Measurements from ENCODE around the gene UBTD2.

The UBTD2 gene

DNA sequence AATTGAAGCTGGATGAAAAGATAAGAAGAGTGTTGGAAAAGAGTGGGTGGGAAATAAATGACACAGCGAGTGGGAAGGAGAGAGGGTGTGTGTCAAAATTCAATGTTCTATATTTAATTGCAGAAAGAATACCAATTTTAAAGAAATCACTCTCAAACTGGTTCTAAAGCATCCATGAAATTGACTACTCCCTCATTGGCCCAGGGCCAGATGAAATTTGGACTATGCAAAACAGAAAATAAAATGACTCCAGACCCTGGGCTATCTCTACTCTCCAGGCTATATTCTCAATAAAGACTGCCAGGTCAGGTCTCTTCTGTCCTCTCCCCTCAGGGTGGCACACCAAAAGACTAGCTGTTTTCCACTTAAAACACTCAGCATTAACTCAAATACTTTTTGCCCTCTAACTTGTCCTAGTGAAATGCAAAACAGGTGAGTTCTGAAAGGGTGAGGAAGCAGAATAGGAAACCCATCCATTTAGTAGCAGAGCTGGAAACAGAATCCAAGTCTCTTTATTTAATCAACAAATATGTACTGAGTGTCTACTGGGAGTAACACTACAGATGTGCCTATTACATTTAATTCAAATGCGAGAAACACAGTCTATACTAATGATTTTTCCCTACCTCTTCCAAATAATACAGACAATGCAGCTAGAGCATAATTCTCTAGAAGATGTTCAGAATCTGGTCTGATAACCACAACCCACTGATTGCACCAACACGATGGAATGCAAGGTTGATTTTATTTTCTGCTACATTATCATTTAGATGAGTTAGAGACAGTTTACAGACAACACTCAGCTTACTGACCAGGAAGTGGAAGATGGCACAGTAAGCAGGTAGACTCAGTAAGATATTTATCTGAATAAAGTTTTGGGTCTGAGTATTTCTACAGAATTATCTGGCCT, 47.5 kb downstream of the UBTD2 start:
- no peak overlapping the region for H3K4me3 ChIP-seq (ENCODE audit: low read depth, low read length)
- peaks cover 2% of the 10 kb centered on the region for H3K36me3 ChIP-seq (replicated peaks)
- in situ Hi-C loops (cut with HindIII; ENCODE audit: low pct_ligation_motif_present, low sequenced_read_pairs) = no loop called here
- peak; percentile 18 for DNase-seq
- no peak overlapping the region for H3K27ac ChIP-seq
- H3K27me3 ChIP-seq (replicated peaks) = no peaks in the 10 kb centered on the region
- TF ChIP-seq, protein P1, sequence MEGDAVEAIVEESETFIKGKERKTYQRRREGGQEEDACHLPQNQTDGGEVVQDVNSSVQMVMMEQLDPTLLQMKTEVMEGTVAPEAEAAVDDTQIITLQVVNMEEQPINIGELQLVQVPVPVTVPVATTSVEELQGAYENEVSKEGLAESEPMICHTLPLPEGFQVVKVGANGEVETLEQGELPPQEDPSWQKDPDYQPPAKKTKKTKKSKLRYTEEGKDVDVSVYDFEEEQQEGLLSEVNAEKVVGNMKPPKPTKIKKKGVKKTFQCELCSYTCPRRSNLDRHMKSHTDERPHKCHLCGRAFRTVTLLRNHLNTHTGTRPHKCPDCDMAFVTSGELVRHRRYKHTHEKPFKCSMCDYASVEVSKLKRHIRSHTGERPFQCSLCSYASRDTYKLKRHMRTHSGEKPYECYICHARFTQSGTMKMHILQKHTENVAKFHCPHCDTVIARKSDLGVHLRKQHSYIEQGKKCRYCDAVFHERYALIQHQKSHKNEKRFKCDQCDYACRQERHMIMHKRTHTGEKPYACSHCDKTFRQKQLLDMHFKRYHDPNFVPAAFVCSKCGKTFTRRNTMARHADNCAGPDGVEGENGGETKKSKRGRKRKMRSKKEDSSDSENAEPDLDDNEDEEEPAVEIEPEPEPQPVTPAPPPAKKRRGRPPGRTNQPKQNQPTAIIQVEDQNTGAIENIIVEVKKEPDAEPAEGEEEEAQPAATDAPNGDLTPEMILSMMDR (IDR thresholded peaks at IDR 0.05; ENCODE audit: low read depth, low read length, missing control alignments) = no peak

DNA sequence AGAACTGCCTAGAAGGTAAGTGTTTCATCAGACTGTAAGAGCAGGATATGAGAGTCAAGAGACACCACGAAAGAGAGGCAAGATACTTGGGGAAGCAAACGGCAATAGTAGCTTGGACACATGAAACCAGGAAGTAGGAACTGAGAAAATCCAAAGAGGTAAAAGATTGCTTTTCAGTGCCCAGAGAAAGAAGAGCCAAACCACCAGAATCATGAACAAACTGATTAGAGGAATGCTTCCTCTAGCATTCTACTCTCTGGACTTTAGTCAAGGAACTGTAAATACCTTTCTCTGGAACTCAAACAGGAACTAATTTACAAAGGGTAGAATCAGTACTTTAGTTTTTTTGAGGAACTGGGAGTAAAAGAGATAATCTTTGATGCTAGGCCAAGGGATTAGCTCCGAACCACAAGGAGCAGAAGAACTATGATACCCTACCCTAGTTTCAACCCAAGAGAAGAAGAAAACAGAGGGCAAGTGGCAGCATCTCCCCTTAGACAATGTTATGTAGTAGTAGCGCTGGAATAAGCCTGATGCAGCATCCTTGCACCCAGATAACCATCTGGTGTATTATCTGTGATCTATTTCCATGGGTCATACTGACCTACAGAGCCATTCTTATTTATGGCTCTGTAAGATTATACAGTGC, 48.3 kb downstream of the UBTD2 start:
- H3K36me3 ChIP-seq (replicated peaks) = peaks cover 6% of the 10 kb centered on the region
- H3K27me3 ChIP-seq (replicated peaks) = no peaks in the 10 kb centered on the region
- no peak overlapping the region for H3K27ac ChIP-seq
- in situ Hi-C loops (cut with HindIII; ENCODE audit: low pct_ligation_motif_present, low sequenced_read_pairs) = no loop called here
- DNase-seq = no peak
- no peak overlapping the region for H3K4me3 ChIP-seq (ENCODE audit: low read depth, low read length)
- TF ChIP-seq, protein P1 (IDR thresholded peaks at IDR 0.05; ENCODE audit: low read depth, low read length, missing control alignments) = no peak

DNA sequence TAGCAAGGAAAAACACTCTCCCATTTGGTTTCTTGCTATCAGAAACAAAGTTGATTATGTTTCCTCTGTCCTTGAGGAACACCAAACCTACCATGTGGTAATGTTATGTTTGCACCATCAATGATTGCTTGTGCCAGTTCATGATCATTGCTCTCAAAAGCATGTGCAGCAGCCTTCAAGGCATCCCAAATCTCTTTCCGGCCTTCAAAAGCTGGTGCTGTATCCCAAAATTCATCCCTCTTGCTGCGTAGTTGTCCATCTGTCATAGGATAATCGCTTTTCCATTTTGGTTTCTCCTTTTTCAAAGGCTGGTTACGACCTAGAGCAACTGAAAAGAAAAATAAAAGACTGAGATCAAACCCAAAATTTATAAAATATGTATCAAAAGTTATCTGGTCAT, 49.5 kb downstream of the UBTD2 start:
- no peak for DNase-seq

DNA sequence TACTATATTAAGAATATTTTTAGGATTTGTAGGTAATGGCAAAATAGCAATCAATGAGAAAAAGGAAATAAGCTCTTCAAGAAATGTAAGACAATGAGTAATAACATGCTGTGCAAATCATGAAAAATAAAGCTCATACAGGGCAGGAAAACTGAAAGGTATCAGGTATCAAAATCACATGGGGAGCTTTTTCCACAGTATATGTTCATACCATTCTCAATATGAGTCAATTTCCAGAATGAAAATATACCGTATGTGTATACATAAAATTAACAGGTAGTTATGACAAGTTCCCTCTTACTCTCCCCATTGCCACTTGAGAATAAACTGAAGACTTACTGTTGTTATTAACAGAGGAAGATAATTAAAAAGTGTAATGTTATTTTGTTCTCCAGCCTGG, 53.7 kb downstream of the UBTD2 start:
- Histone ChIP-seq H3K27me3 (replicated peaks) (no peaks in the 10 kb centered on the region), H3K36me3 (replicated peaks) (peaks cover 10% of the 10 kb centered on the region), H3K4me3 (ENCODE audit: low read depth, low read length) (no peak overlapping the region), H3K27ac (no peak overlapping the region)
- TF ChIP-seq, protein P1 (IDR thresholded peaks at IDR 0.05; ENCODE audit: low read depth, low read length, missing control alignments) = no peak
- in situ Hi-C loops (cut with HindIII; ENCODE audit: low pct_ligation_motif_present, low sequenced_read_pairs) = no loop called here
- no peak for DNase-seq

More for the DNA sequence above, 49.5 kb downstream of the UBTD2 start:
- H3K36me3 ChIP-seq (replicated peaks) = peaks cover 10% of the 10 kb centered on the region
- H3K27me3 ChIP-seq (replicated peaks) = no peaks in the 10 kb centered on the region
- H3K27ac ChIP-seq = no peak overlapping the region
- in situ Hi-C loops (cut with HindIII; ENCODE audit: low pct_ligation_motif_present, low sequenced_read_pairs) = no loop called here
- TF ChIP-seq, protein P1 (IDR thresholded peaks at IDR 0.05; ENCODE audit: low read depth, low read length, missing control alignments) = no peak
- H3K4me3 ChIP-seq (ENCODE audit: low read depth, low read length) = no peak overlapping the region

DNA sequence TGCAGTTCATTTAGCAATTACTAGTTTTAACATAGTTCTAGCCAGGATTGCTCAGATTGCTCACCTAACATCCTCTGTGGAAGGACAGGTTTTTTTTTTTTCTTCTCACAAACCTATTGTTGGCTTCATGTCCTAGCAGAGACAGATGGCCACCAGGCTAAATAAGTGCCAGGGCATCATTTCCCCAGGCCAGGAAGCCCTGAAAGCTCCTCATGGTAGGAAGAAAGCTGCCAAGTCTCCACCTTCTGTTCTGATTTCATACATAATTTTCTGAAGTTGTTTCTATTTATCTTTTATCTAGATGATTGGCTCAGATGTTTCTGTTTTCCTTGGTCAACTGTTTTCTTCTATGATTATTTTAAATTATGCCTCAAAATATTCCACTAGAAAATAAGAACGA, 58.6 kb downstream of the UBTD2 start:
- Histone ChIP-seq H3K27ac (no peak overlapping the region), H3K27me3 (replicated peaks) (no peaks in the 10 kb centered on the region), H3K36me3 (replicated peaks) (peaks cover 4% of the 10 kb centered on the region), H3K4me3 (ENCODE audit: low read depth, low read length) (no peak overlapping the region)
- TF ChIP-seq, protein P1 (IDR thresholded peaks at IDR 0.05; ENCODE audit: low read depth, low read length, missing control alignments) = no peak
- DNase-seq = no peak
- in situ Hi-C loops (cut with HindIII; ENCODE audit: low pct_ligation_motif_present, low sequenced_read_pairs) = no loop called here
